Heart right ventricle (tissue), 16 donors: ENCODE results near the gene SDK2. TPM values are rescaled to one million over a fixed set of nuclear protein-coding genes. Genes with fewer than 3 reads are reported as not detected.

Experiments
- ATAC-seq, 8 donors: fragments of 200-7000 bp; cut with Tn5 transposase; one replicate each; pipeline ENCODE4 v1.9.1; 2020; ENCODE audit warnings: mild to moderate bottlenecking in 8 of 8, moderate library complexity in 8 of 8, moderate number of reproducible peaks in 1 of 8
- DNase-seq, 2 donors: peaks; one replicate each; pipeline ENCODE4 v3.0.0-alpha.2; 2020
- H3K27ac ChIP-seq, 10 donors: fragments of 200-600 bp; sonication (generic) in 2 of 10; one replicate each; pipeline versions ENCODE4 v1.5.0 to v1.8.0; 2020 to 2022; ENCODE audit warnings: mild to moderate bottlenecking in 3 of 10
- H3K27me3 ChIP-seq, 7 donors: fragments of 200-600 bp; one replicate each; pipeline ENCODE4 v1.8.0; 2021 to 2022; ENCODE audit warnings: mild to moderate bottlenecking in 2 of 7
- H3K36me3 ChIP-seq, 9 donors: fragments of 200-600 bp; sonication (generic) in 1 of 9; one replicate each; pipeline versions ENCODE4 v1.5.0 to v1.8.0; 2020 to 2022; ENCODE audit warnings: mild to moderate bottlenecking in 2 of 9
- H3K4me1 ChIP-seq, 9 donors: fragments of 200-600 bp; sonication (generic) in 1 of 9; one replicate each; pipeline versions ENCODE4 v1.5.0 to v1.8.0; 2020 to 2022; ENCODE audit warnings: mild to moderate bottlenecking in 4 of 9
- H3K4me3 ChIP-seq, 10 donors: fragments of 200-600 bp; sonication (generic) in 2 of 10; one replicate each; pipeline versions ENCODE4 v1.5.0 to v1.8.0; 2020 to 2022; ENCODE audit warnings: mild to moderate bottlenecking in 7 of 10, moderate library complexity in 2 of 10
- H3K9me3 ChIP-seq, 11 donors: fragments of 200-600 bp in 10 of 11; sonication (generic) in 2 of 11; one replicate each; pipeline versions ENCODE4 v1.5.0 to v1.8.0; 2013 to 2022; ENCODE audit warnings: mild to moderate bottlenecking in 2 of 11, control low read depth in 1 of 11, moderate library complexity in 1 of 11
- CTCF ChIP-seq, 9 donors: fragments of 200-600 bp; sonication (generic) in 2 of 9; IDR thresholded peaks; one replicate each; pipeline versions ENCODE4 v1.5.0 to v1.8.0; 2021 to 2022; ENCODE audit warnings: antibody characterized with exemption in 9 of 9, mild to moderate bottlenecking in 5 of 9, moderate library complexity in 1 of 9
- WGBS, 2 donors: extraction: QIAGEN DNeasy Blood & Tissue Kit; methylation state at CpG; one replicate each; pipeline ENCODE4 v1.1.7; 2013; ENCODE audit warnings: inconsistent platforms in 1 of 2; 5-methylcytosine and 5-hydroxymethylcytosine counted together
- intact Hi-C, 10 donors: fragments of 100-400 bp; cut with DNase I; formaldehyde crosslinking; loops; one replicate each; pipeline versions ENCODE4 v1.11.1 to v1.14.2; 2022
- polyA plus RNA-seq, 2 donors: library from polyadenylated mRNA; stranded (reverse); fragments of 200-250 nt; gene quantifications; one replicate each; pipeline ENCODE4 v1.2.3, GENCODE V29; 2013
- total RNA-seq, 10 donors: library from RNA; stranded (reverse); fragmentation: NEBNext Ultra II Directional in 3 of 10; extraction: Animal tissue kit (Norgen Biotek cat#: 25700) in 3 of 10; gene quantifications; one replicate each; pipeline versions ENCODE4 v1.2.1 to v1.2.4, GENCODE V29; 2021 to 2023
- donor health status: Arrhythmogenic right ventricular cardiomyopathy.
- donor health status: ischemic (EF 13 %, LVEDD 7.1; RV severe dilation, severe dysfunction).
- donor health status: healthy with polysubstance abuse.
- donor health status: DM: no; HTN: yes; CAD: no.
- donor health status: DM: no; HTN: no; CAD: no.
- donor health status: ischemic (EF 25% LVEDD 6.9; RV normal size, moderate dysfunction).
- donor health status: ischemic (EF 25% LVEDD 5.7; RV mildly dilated, moderate dysfunction).
- donor health status: healthy.
- donor health status: DM: yes; HTN: yes; CAD: no.
- donor health status: Ischemic cardiomyopathy.
- donor health status: ischemic (EF 35%, LVEDD 5.7; RV mildly dilated, moderate dysfunction).
- donor health status: nonischemic (EF 11% LVEDD 7.7; RV severe dilation, severe dysfunction).
- donor health status: DM: yes; HTN: yes; CAD: no.
- donor health status: PGD.
- donor health status: ischemic (EF 29% LVEDD 5.4; RV normal size, mild dysfunction).
- donor health status: nonischemic (EF 23%, LVEDD 6.1; RV moderate dilation, normal function).

The SDK2 gene
- total and polyA plus RNA-seq, 12 donors: 0.44 to 4.2 (median 1.9) TPM

DNA sequence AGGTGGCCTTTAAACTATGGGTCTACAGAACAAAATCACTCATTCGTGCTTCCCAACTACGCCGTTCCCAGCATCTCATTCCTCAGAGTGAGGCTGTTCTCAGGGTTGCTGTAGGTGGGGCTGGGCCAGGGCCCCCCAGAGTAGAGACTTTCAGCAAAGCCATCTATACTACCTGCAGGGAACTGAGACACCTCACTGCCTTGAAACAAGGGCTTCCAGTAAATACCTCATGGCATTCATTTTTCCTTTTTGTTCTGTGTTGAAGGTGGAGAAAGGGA is 4.2 kb upstream of the SDK2 start:
- DNase-seq (no peak), ATAC-seq (no peak)
- H3K27me3 ChIP-seq: peaks cover 0 to 60% (median 42%) of the 10 kb centered on the region in 7 donors
- intact Hi-C loops: loop anchor here in 5 of 10 donors (5.0 to 10.0 kb wide), 5 partner anchors 119 to 526 kb away; no protein-coding TSS in a partner anchor
- no peaks in the 10 kb centered on the region for H3K36me3 ChIP-seq
- 86 to 96% methylated on average over 3 of the region's 3 CpGs for WGBS, 2 donors
- peaks cover 0 to 17% (median 10%) of the 10 kb centered on the region in 9 donors for H3K4me1 ChIP-seq
- TF ChIP-seq CTCF (IDR thresholded peaks at IDR 0.05): no peak
- peaks cover 0 to 5% (median 0%) of the 10 kb centered on the region in 11 donors for H3K9me3 ChIP-seq
- no peak overlapping the region for H3K27ac ChIP-seq
- H3K4me3 ChIP-seq: no peak overlapping the region

GRCh38 chr17:73647772-73648542 is 3.7 kb upstream of the SDK2 start:
- no peak for DNase-seq
- intact Hi-C loops: loop anchor here in 5 of 10 donors (5.0 to 10.0 kb wide), 5 partner anchors 119 to 527 kb away; no protein-coding TSS in a partner anchor
- Histone ChIP-seq H3K36me3 (no peaks in the 10 kb centered on the region), H3K9me3 (peaks cover 0 to under 1% (median 0%) of the 10 kb centered on the region in 11 donors), H3K4me1 (peaks cover 0 to 22% (median 16%) of the 10 kb centered on the region in 9 donors), H3K27ac (no peak overlapping the region), H3K27me3 (peaks cover 0 to 66% (median 48%) of the 10 kb centered on the region in 7 donors), H3K4me3 (no peak overlapping the region)
- no peak for ATAC-seq
- 85 to 89% methylated on average over 12 of the region's 12 CpGs for WGBS, 2 donors
- TF ChIP-seq CTCF (IDR thresholded peaks at IDR 0.05): no peak

GRCh38 chr17:73647301-73647695 is 3.1 kb upstream of the SDK2 start:
- H3K27me3 ChIP-seq: peaks cover 0 to 72% (median 54%) of the 10 kb centered on the region in 7 donors
- no peaks in the 10 kb centered on the region for H3K9me3 ChIP-seq
- intact Hi-C loops: loop anchor here in 5 of 10 donors (5.0 to 10.0 kb wide), 5 partner anchors 120 to 528 kb away; no protein-coding TSS in a partner anchor
- H3K36me3 ChIP-seq: no peaks in the 10 kb centered on the region
- ATAC-seq: no peak
- no peak overlapping the region for H3K4me3 ChIP-seq
- WGBS, 2 donors: 59% methylated on average over 12 of the region's 12 CpGs
- no peak for TF ChIP-seq CTCF (IDR thresholded peaks at IDR 0.05)
- no peak overlapping the region for H3K27ac ChIP-seq
- H3K4me1 ChIP-seq: peaks cover 0 to 29% (median 20%) of the 10 kb centered on the region in 9 donors
- no peak for DNase-seq

DNA sequence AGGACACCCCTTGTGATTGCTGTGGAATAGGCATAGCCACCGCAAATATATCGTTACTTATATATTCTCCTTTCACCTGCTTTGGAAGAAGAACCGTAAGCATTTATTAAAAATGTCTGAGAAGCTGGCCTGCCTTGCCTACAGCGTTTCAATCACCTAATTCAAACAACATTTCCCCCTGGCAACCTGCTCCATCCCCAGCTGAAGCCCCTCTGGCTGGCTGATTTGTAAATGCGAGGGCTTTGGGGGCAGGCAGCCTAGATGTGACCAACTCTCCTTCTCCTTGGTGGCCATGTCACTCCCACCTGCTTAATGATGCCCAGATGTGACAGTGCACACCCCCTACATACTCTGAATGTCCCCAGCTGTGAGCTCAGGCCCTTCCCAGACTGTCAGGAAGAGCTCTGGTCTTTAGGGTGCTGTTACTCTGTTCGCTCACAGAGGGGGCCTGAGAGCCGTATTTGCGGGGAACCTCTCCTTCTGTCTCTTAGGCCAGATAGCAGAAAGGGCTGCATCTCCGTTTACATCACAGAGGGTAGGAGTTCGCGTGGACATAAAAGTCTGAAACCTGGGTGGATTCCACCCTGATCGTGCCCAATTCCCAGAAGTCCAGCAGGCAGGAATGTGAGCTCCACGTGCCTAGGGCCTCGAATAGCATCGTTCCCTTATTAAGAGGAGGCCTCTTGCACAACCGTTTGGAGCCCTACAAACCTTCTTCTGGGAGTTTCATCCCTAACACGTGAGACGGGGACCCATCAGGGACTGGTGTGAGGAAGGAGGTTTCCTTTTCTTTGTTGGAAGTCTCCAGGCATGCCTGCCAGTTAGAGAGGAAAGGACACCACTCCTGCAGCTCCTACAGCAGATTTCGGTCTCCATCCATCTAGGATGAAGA is 2.4 kb upstream of the SDK2 start:
- Histone ChIP-seq H3K27ac (no peak overlapping the region), H3K36me3 (no peaks in the 10 kb centered on the region), H3K27me3 (peaks cover 0 to 79% (median 60%) of the 10 kb centered on the region in 7 donors), H3K9me3 (no peaks in the 10 kb centered on the region), H3K4me3 (no peak overlapping the region), H3K4me1 (peaks cover 0 to 31% (median 20%) of the 10 kb centered on the region in 9 donors)
- DNase-seq (no peak), ATAC-seq (no peak)
- TF ChIP-seq CTCF (IDR thresholded peaks at IDR 0.05): peak in 4 of 9 donors; percentile 5 to 29 (median 17)
- 61 to 67% methylated on average over 19 of the region's 19 CpGs for WGBS, 2 donors
- intact Hi-C loops: loop anchor here in 5 of 10 donors (5.0 to 10.0 kb wide), 5 partner anchors 121 to 528 kb away; no protein-coding TSS in a partner anchor
